CD1c-positive myeloid dendritic cell (primary cell): Measurements from ENCODE around the gene DAAM1.

Experiments used
- DNase-seq: peaks from one replicate; pipeline ENCODE4 v3.0.0-alpha.2; 2016; ENCODE audit errors: extremely low spot score

DAAM1 gene

DNA sequence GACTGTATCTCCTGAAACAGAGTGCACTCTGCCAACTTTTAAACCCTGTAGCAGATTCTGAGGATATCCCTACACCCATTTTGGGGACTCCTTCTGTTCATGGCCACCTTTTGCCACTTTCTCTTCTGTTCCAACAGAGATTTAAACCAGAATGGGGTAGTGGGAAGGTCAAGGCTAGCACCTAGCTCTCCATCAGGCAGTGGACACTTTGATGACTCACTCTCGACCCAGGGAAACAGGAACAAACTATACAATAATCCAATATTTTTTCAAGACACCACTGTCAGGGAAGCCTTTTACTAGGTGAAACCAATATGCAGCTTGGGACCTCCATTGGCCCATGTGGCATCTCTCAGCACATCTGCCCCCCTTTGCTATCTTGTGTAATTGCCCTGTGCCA lies 103.6 kb downstream of the DAAM1 start:
- DNase-seq = no peak

DNA sequence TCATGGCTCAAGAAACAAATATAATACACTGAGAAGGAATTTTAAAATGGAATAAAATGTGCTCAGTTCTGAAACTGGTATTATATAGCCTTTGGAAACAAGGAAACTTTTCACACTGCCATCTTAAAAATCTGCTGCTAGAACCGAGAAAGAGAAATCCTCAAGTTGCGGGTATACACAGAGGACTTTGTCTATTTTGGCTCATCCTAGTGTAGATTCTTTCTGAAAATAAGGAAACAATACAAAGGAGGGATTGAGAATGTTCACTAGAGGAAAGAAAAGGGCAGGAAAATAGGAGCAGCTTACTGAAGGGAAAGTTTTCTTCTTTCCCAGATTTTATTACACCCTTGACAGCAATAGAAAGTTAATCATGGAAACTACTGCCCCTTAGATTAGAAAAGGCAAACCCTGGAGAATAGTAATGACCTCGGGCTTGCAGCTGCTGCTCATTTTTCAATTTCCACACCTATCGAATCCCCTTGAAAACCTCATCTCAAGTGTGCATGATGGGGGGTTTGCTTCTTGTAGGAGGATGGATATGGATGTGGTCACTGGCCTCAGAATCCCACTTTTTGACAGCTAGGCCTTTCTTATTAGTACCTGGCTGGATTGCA lies 104.6 kb downstream of the DAAM1 start:
- no peak for DNase-seq

DNA sequence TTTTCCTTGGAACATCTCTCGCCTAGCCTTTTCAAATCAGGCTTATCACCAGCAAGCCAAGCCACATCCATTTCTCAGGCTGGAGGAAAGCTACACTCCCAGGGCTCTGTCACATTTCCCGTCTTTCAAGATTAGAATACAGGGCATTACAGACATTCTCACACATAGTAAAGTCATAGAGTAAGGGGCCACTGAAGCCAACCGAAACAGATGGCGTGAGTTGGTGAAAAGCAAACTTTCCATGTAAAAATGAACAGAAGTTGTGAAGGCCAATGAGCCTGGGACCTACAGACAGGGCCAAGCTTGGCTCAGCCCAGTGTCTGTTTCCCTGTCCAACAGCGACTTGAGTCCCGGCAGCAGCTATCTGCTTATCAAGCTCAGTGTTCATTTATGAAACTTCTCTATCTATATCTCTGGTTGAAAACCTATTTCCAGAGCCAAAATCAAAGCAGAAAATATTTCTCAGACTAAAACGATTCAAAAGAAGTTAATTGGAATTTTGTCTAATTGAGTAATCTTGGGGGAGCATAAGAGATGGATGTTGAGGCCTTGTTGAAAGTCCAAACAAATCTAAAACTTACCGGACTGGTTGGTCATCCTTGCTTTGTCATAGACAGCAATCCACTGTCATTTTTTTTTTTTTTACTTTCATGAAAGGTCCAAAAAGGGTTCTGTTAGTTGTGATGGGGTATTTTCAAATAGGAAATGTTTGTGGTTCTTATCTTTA lies 105.6 kb downstream of the DAAM1 start:
- no peak for DNase-seq

DNA sequence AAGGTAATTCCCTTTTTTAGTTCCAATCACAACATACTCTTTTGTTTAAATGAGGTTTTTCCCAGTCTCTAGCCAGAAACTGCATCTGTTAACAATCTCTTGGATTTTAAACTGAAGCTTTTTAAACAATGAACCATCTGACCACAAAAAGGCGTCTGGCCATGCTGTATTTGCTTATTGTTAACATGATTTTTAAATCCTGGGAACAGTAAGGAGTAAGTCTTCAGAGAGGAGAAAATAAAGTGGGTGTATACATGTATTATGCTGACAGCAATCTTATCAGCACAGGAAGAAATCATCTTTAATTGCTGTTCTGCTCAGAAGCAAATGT lies 106.2 kb downstream of the DAAM1 start:
- DNase-seq = no peak

DNA sequence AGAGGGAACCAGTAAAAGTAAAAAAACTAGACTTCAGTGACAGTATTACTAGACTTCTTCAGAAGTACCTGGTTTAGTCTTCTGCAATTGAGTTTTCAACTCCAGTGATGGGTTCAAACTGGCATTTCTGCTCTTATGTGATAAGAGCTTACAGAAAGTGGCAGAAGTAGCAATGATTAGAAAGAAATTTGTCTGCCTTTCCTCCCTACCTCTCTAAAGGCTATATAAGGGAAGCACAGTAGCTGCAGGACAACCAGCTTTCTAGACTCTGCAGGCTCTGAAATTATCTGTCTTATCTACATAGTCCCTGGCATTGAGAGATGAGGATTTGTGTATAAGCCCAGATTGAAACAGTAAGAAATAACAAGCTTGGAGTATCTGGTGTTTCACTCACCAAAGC lies 107.5 kb downstream of the DAAM1 start:
- no peak for DNase-seq

DNA sequence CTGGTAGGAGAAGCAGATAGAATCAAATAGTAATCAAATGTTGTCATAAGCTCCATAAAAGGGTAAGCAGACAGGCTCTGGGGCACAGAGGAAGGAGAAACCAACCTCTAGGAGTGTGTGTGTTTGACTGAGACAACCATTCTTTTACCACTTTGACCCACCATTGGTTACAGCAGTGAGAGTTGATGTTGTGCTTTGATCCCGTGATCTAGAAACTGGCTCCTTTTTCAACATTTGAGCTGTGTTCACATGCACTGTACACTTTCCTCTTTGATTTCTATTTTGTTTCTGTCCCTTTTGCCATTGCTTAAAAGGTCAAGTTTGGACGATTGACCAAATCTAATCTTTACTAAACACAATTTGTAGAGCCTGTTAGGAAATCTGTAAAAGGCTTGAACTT lies 108.0 kb downstream of the DAAM1 start:
- no peak for DNase-seq

DNA sequence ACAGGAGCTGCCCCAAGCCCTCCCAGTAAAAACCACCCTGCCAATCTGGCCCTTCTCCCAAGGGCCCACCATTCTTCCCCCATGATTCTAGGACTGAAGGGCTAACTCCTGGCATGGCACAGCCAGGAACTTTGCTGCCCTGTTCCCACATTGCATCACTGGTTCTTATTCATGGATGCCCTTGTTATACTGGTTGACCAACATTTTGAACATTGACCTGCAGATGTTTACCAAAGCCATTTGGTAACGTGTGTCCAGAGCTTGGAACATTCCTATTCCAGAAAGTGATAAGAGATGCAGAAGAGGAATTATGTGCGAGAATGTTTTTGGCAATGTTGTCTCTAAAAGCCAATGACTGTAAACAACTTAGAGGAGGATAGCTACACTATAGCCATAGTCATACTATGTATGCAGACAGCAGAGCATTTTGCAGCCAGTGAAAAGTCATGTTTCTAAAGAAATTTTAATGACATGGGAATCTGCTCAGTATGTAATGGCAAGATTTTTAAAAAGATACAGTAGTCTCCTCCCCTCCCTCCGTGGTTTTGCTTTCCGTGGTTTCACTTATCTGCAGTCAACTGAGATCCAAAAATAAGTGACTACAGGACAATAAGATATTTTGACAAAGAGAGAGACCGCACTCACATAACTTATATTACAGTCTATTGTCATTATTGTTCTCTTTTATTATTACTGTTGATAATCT lies 108.8 kb downstream of the DAAM1 start:
- no peak for DNase-seq

DNA sequence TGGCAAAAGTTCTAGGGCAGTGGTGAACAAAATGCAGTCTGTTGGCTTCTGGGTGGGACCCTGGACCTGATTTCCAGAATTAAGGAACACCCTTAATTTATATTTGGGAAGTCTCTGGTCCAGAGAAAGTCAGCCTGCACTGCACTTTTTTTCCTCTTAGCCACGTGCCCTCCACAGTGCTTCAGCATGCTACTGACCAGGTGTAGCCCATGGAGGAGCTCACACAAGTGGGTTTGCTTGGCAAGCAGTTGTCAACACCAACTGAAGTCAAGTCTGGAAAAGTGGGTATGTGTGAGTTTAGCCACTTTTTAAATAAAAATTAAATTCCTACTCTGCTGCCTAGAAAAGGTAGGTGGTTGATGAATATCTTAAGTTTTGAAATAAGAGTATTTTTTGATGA lies 111.3 kb downstream of the DAAM1 start:
- DNase-seq = no peak

DNA sequence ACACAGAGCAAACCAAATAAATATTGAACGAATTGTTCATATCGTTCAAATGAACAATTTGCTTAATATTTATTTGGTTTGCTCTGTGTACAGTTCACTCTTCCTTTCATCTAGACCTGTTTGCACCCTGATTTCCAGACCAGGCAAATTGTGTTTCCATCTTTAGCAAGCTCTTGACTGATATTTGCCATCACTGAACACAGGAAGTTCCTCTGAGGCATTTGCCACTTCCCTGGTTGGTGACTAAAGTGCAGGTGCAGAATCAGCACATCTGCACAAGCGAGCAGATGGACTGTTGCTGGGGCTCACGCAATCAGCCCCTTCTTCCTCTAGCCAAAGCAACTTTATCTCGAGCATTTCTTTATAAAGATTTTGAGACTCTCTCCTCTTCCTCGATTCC lies 112.9 kb downstream of the DAAM1 start:
- no peak for DNase-seq

DNA sequence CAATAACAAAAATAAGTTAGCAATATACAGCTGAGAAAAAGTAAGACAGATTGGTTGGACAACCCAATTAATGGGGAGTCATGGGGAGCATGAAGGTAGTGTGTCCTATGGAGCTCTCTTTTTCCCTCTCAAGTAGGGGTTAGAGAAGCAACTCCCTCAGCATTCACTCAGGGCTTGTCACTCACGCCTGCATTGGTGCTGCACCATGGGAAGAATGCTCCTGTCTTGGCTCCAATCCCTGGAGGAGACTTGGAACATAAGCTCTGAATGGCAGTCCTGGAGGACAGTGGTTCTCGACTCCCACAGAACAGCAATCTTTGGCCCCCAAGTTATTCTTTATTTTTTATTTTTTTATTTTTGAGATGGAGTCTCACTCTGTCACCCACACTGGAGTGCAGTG lies 113.8 kb downstream of the DAAM1 start:
- no peak for DNase-seq

DNA sequence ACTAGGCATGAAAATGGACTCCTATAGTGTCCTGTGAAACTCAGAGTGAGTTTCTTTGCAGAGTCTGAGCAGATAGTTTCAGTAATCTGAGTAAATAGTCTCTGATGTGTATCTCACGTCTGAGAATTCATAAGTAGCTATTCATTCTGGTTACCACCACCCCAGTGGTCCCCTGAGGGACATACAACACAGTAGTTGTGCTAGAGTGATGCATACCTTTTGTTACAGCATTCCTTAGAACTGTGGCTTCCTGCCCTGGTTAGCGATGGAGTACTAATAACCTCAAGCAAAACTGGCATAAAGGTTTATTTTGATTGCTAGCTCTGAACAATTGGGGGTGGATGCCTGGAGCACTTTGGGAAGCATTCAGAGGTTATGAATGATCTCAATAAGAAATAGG lies 114.7 kb downstream of the DAAM1 start:
- no peak for DNase-seq

DNA sequence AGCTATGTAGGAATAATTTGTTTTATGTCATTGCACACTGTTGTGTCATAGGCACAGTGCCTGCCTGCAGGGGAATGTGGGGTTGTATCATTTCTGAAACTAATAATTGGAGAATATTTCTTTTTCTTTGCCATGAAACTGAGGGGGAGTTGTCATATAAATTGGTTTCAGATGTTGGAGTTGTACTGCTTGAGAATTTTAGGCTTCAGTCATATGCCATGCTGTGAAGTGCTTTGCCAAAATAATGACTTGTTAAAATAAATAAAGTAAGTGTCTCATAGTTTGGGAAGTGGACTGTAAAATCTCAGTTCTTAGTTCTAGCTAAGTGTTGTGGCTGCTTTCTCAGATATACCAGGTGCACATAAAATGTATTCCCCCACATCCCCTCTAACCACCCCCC lies 116.8 kb downstream of the DAAM1 start:
- DNase-seq = no peak

DNA sequence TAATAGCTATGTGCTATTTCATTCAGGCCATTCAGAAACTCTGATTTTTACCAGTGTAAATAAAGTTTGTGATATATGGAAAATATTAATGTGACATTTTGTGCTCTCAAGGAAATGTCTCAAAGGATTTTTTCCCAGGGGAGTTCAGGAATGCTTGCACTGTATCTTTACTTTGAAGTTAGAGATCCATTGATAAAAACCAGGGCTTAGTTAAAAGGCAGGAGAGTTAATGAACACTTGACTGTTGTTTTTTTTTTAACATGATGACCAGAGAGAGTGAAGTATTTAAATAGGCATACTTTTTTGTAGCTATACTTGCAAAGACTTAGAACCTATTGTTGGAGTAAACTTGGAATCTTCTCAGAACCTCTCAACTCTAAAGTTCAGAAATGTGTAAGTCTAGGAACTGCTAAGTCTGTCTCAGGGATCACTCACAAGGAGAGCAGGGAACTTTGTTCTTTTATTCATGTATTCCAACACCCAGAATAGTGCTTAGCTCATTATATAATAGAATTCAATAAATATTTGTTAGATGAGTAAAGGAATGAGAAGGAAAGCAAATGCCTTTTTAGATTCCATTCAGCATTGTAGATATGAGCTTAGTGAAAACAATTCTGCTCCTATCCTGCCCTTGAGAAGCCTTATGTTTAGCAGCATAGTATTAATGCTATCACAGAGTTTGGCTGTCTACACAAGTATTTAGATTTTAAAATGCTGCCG lies 117.5 kb downstream of the DAAM1 start:
- no peak for DNase-seq

DNA sequence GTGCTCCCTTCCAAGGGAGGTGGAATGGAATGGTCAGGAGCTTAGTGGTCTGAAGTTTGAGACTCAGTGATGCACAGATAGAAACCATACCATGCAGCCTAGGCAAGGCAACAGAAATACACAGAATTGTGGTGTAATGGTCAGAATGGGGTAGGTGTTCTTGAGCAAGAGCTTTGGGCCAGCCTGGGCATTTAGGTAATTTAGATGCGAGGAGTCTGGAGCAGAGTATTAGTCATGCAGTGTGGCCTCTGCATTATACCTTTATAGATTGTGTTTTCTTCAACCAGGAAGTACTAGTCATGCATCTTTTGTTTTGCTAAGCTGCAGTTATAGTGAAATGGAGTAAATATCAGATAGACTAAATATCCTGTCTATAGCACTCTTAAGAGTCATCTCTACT lies 118.3 kb downstream of the DAAM1 start:
- DNase-seq = no peak

DNA sequence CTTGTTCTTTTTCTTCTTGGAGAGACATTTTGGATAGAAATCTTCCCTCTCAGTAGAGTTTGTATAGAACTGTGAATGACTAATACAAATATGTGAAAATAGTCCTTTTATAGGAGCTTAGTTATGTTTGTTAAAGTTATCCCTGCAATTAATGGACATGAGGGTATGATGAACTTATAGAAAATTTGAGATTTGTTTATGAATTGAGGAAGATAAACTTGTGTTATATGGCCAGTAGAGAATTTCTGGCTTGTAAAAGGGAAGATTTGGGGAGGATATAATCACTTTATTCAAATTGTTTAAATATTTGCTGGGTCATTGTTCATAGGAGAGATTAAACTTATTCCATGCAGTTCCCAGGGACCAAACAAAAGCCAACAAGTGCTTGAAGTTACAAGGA lies 119.6 kb downstream of the DAAM1 start:
- DNase-seq = no peak

DNA sequence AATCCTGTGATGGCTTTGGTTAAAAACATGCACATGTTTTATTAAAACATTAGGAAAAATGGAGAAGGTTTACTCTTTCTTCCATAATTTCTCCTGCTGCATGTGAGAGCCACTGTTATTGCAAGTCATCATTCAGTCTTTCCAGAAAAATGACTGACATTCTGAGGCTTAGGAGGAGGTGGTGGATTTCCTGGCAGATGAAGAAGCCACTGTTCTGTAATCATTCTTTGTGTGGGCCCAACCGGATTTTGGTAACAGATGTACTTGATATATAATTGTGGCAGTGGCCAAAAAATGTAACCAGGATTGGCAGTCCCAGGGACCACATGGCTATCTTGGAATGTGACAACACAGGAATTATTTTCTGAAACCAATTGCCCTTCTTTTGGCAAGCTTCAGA lies 120.2 kb downstream of the DAAM1 start:
- no peak for DNase-seq

DNA sequence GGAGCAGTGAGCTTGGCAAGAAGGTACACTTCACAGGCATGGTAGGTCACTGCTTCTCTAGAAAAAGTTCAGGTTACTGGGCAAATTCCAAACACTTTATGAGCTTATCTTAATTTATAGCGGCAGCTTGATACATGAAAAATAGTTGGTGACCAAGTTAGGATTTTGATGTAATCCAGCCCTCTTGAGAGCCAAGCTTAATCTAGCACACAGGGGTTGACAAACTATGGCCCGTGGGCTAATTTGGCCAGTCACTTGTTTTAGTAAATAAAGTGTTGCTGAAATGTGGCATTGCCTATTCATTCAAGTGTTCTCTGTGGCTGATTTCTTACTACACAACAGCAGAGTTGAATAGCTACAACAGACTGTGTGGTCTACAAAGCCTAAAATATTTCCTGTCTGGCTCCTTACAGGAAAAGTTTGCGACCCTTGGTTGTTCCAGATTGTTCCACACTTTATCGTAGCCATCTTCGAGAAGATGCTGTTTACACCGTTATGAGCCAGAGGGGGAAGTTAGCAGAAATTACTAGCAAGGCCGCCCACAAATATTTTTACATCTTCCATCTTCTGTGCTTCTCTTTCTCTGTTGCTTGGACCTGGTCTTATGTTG lies 120.9 kb downstream of the DAAM1 start:
- DNase-seq = no peak

DNA sequence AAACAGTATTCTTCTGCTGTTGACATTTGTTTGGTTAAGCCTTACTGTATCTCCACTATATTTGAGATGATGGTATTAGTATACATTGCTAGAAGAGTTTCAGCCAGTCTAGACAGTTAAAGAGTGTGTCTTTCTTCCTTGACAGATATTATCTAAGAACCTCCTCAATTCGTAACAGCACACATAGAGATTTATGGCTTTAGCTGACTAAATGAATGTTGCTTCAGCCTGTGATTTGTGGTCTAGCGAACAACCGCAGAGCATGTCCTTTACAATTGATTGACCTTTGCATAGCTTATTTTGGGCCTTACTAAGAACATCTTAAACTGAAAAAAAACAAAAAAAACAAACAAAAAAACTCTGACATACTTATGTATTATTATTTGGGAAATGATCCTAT lies 122.2 kb downstream of the DAAM1 start:
- no peak for DNase-seq

DNA sequence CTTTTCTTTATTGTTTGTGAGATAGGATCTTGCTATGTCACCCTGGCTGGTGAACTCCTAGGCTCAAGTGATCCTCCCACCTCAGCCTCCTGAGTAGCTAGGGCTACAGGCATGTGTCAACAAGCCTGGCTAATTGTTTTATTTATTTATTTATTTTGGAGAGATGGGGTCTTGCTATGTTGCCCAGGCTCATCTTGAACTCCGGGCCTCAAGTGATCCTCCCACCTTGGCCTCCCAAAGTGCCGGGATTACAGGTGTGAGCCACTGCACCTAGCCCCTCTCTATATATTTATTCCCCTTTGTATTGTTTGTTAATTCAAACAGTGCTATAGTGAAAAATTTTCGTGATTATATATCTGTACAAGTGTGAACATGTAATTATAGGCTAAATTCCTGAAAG lies 123.3 kb downstream of the DAAM1 start:
- no peak for DNase-seq

DNA sequence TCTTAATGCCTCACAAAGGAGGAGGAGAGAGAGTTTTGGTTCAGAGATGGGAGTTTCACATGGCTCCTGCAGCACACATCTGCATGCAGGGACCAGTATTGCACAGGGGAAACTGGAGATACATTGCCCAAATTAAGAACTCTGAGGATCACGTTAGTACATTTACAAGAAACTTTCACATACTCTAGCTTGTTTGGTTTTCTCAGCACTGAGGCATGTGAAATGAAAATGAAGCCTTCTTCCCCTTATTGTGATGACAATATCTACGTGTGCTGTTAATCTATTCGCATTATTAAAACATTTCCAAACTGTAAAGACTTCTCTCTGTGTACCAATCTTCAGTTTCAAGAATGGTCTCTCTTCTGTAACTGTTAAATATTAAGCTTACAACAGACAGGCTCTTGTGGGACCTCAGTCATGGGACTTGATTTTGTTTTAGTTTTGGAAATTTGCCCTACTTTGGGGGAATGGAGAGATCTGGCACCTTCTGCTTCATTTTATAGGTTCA lies 124.7 kb downstream of the DAAM1 start:
- no peak for DNase-seq

DNA sequence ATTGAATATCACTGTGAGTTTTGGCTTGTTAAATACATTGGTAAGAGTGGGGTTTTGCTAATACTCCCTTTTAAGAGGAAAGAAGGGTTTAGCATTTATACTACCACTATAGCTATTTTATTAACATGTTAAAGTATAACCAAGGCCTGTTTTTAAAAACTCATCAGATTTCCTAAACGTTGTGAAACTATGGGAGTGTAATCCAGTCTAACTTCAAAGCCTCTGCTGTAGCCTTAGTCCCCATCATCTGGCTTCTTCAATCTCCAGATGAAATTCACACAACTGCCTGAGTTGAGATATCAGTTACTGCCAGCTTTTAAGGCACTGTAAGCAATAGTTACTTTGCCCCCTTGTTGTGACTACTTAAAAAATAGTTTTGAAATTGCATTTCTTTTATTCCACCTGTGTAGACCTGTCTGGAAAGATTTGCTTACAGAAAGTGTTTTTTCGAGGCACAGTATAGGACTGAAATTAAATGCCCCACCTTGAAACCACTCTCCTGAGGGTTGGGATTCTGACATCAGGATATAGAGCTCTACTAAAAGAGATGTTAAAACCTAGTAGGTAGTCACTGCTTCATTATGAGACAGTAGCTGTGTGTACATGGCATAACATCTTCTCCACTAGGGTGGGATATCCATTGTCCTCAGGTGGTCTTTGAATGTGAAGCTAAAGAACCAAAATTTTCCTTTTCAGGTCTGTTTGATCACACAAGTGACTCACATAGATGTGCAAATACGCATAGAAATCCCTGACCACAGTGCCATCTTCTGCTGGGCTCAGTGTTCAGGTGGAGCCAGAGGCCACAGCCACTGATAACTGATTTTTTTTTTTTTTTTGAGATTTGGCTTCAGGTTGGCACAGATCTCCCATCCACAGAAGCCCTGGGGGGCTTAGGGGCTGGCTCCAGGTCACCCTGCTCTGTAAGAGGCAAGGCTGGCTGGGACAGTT lies 125.5 kb downstream of the DAAM1 start:
- DNase-seq = no peak
